Brain microvascular endothelial cell (primary cell): ENCODE results near the gene KLK1.

Experiments used
- DNase-seq: peaks from one replicate; pipeline ENCODE4 v3.0.0-alpha.2; 2020
- H3K27ac ChIP-seq: fragments of 250-450 bp; sonication (Bioruptor Pico); 2 replicates; pipeline ENCODE4 v1.5.1; 2020; ENCODE audit warnings: mild to moderate bottlenecking, moderate library complexity
- H3K27me3 ChIP-seq: fragments of 250-450 bp; sonication (Bioruptor Pico); replicated peaks from 2 replicates; pipeline ENCODE4 v1.5.1; 2020; ENCODE audit warnings: mild to moderate bottlenecking
- H3K36me3 ChIP-seq: fragments of 250-450 bp; sonication (Bioruptor Pico); replicated peaks from 2 replicates; pipeline ENCODE4 v1.5.1; 2020; ENCODE audit warnings: mild to moderate bottlenecking
- H3K4me3 ChIP-seq: 2 replicates; pipeline ENCODE4 v1.5.1; 2011; ENCODE audit warnings: low read depth, mild to moderate bottlenecking, control low read depth, low read length, moderate library complexity
- in situ Hi-C: cut with HindIII; loops from 2 replicates; pipeline ENCODE4 v1.10.0; 2017; ENCODE audit warnings: low sequenced_read_pairs, low pct_ligation_motif_present
- TF ChIP-seq, protein P1 (sequence below): IDR thresholded peaks from 2 replicates; pipeline ENCODE4 v1.5.1; 2011; ENCODE audit warnings: low read depth, mild to moderate bottlenecking, moderate library complexity, low read length, control low read depth, inconsistent platforms; ENCODE audit errors: missing control alignments

The KLK1 gene

DNA sequence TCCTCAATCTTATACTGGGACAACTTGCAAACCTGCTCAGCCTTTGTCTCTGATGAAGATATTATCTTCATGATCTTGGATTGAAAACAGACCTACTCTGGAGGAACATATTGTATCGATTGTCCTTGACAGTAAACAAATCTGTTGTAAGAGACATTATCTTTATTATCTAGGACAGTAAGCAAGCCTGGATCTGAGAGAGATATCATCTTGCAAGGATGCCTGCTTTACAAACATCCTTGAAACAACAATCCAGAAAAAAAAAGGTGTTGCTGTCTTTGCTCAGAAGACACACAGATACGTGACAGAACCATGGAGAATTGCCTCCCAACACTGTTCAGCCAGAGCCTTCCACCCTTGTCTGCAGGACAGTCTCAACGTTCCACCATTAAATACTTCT lies 27.2 kb upstream of the KLK1 start:
- H3K4me3 ChIP-seq = no peak overlapping the region
- TF ChIP-seq, protein P1, sequence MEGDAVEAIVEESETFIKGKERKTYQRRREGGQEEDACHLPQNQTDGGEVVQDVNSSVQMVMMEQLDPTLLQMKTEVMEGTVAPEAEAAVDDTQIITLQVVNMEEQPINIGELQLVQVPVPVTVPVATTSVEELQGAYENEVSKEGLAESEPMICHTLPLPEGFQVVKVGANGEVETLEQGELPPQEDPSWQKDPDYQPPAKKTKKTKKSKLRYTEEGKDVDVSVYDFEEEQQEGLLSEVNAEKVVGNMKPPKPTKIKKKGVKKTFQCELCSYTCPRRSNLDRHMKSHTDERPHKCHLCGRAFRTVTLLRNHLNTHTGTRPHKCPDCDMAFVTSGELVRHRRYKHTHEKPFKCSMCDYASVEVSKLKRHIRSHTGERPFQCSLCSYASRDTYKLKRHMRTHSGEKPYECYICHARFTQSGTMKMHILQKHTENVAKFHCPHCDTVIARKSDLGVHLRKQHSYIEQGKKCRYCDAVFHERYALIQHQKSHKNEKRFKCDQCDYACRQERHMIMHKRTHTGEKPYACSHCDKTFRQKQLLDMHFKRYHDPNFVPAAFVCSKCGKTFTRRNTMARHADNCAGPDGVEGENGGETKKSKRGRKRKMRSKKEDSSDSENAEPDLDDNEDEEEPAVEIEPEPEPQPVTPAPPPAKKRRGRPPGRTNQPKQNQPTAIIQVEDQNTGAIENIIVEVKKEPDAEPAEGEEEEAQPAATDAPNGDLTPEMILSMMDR = no peak
- in situ Hi-C loops = no loop called here
- H3K27ac ChIP-seq = no peak overlapping the region
- no peaks in the 10 kb centered on the region for H3K36me3 ChIP-seq
- no peak for DNase-seq
- H3K27me3 ChIP-seq = no peaks in the 10 kb centered on the region

DNA sequence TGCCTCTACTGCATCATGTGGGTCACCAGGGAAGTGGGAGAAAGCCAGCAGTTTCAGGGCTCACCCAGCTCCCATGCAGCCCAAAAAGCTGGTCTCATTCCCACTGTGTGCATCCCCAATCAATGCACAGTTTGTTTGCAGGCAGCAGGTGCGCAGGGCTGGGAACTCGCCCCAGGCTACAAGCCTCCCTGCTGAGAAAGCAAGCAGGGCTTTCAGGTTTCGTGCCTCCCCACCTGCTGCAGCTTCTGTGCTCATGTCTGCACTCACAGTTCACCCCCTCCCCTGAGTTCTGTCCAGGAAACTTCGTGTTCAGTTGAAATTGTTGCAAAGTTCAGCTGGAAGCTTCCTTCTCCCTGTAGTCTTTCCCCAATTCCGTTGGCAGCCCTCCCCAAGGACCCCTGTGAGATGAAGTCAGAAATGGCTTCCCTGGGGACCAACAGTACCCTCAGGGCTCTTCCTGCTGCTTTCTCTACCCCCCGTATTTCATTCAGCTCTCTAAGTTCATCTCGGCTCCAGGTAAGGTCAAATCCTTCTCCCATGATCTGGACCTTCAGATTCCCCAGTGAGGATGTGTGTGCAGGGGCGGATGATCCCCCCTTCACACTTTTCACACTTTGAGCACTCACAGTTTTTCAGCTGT lies 20.8 kb upstream of the KLK1 start:
- in situ Hi-C loops = no loop called here
- TF ChIP-seq, protein P1 = no peak
- no peak overlapping the region for H3K27ac ChIP-seq
- DNase-seq = no peak
- H3K36me3 ChIP-seq = no peaks in the 10 kb centered on the region
- H3K4me3 ChIP-seq = no peak overlapping the region
- H3K27me3 ChIP-seq = no peaks in the 10 kb centered on the region

DNA sequence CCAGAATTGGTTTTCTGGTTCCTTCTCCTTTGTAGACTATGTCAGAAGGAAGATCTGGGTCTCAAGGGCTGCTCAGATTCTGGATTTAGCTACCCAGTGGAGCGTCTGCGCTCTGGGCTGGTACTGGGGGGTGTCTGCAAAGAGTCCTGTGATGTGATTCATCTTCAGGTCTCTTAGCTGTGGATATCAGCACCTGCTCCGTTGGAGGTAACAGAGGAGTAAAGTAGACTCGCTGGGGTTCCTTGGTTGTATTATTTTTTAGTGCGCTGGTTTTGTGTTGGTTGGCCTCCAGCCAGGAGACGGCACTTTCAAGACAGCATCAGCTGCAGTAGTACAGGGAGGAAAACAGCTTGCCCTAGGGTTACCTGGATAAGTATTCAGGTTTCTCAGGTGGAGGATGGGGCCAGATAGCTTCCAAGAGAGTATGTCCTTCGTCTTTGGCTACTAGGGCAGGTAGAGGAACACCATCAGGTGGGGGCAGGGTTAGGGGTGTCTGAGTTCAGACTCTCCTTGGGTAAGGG lies 20.2 kb upstream of the KLK1 start:
- H3K36me3 ChIP-seq = no peaks in the 10 kb centered on the region
- in situ Hi-C loops = no loop called here
- TF ChIP-seq, protein P1 = no peak
- no peak for DNase-seq
- H3K27me3 ChIP-seq = no peaks in the 10 kb centered on the region
- H3K4me3 ChIP-seq = no peak overlapping the region
- H3K27ac ChIP-seq = no peak overlapping the region

DNA sequence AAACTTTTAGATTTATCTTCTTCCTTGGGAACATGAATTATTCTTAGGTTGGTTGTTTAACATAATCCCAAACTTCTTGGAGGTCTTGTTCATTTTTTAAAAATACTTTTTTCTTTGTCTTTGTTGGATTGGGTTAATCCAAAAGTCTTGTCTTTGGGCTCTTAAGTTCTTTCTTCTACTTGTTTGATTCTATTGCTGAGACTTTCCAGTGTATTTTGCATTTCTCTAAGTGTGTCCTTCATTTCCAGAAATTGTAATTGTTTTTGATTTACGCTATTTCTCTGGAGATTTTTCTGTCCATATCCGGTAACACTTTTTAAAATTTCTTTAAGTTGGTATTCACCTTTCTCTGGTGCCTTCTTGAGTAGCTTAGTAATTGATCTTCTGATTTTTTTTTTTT lies 19.6 kb upstream of the KLK1 start:
- no peak for DNase-seq
- Histone ChIP-seq H3K4me3 (no peak overlapping the region), H3K27ac (no peak overlapping the region), H3K27me3 (no peaks in the 10 kb centered on the region), H3K36me3 (no peaks in the 10 kb centered on the region)
- in situ Hi-C loops = no loop called here
- TF ChIP-seq, protein P1 = no peak

DNA sequence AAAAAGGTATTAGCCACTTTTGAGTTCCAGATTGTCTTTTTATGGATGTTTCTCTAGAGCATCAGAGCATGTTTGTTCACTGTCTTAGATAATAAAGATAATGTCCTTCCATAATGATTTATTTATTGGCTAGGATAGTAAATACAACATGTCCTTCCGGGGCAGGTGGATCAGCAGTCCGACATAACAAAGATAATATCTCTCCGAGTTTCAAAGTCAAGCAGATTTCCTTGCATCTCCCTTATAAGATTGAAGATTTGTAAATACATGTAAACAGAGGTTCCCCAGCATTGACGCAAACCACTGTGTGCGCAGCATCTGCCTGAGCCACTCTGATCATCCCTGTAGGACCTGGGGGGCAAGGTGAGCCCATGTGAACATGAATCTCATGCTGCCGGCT lies 18.5 kb upstream of the KLK1 start:
- Histone ChIP-seq H3K27me3 (no peaks in the 10 kb centered on the region), H3K4me3 (no peak overlapping the region), H3K27ac (no peak overlapping the region), H3K36me3 (no peaks in the 10 kb centered on the region)
- DNase-seq = no peak
- in situ Hi-C loops = no loop called here
- TF ChIP-seq, protein P1 = no peak
